ENCODE measurements around the gene MATN1.

Gene MATN1

DNA sequence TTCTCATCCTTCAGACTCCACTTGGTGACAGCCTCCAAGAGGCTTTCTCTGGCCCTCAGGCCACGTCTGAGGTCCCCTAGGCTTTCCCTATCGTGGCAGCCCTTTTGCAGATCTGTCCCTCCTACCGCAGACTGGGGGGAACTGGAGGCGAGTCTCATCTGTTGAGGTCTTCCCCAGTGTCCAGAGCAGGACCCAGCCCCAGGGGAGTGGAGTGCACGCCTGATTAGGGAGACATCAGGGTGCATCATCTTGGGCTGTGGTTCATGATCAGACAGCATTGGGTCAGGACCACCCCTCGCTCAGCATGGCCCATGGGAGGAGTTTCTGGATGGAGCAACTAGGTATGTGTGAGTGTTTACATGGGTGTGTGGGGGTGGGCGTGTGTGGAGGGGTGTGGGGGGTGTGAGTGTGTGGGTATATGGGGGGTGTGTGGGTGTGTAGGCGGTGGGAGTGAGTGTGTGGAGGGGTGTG, 8.5 kb upstream of the MATN1 start:
- no peak for DNase-seq
- H3K36me3 ChIP-seq (ENCODE audit: control insufficient read depth, insufficient read depth, low read length), result peaks cover 46% of the 10 kb centered on the region
- H3K9me3 ChIP-seq (ENCODE audit: control insufficient read depth, low read length), result no peaks in the 10 kb centered on the region
- H3K4me3 ChIP-seq (ENCODE audit: insufficient read depth, low read depth, low read length, poor library complexity, severe bottlenecking), result no peak overlapping the region
- no peaks in the 10 kb centered on the region for H3K4me1 ChIP-seq (ENCODE audit: control insufficient read depth, insufficient read depth, low read length, poor library complexity, severe bottlenecking)
- no peaks in the 10 kb centered on the region for H3K27me3 ChIP-seq (replicated peaks; ENCODE audit: control insufficient read depth, insufficient read depth, low read length, poor library complexity, severe bottlenecking)
- H3K27ac ChIP-seq (ENCODE audit: insufficient read depth, low read length, poor library complexity, severe bottlenecking), result no peak overlapping the region

DNA sequence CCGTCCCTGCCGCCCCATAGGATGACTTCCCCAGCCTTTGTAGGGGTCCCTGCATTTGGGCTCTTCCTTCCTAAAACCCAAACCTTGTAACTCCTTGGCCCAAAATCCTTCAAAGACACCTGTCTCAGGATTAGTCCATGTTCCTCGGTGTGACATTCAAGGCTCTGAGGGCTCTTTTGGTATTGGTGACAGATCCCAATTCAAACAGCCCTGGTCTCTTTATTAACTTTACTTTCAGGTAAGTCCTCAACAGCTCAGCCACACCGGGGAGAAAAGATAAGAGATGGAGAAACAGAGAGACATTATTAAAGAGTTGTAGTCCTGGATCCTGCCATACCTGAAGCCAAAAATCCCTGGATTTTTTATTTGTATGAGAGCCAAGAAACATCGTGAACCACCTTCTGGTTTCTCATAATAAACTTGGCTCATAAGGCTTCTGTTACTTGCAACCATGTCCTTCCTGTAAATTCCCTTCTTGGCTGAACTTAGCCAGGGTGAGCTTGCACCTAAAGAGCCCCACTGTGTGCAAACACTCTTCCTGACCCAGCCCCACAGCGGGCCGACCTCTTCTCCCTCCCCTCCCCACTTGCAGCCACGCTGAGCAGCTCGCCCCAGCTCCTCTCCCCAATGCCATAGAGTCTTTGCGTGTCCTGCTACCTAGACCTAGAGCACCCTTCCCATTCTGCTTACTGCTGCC, 7.9 kb upstream of the MATN1 start:
- no peak for DNase-seq
- Histone ChIP-seq H3K9me3 (ENCODE audit: control insufficient read depth, low read length) (no peaks in the 10 kb centered on the region), H3K27ac (ENCODE audit: insufficient read depth, low read length, poor library complexity, severe bottlenecking) (no peak overlapping the region), H3K4me3 (ENCODE audit: insufficient read depth, low read depth, low read length, poor library complexity, severe bottlenecking) (no peak overlapping the region), H3K4me1 (ENCODE audit: control insufficient read depth, insufficient read depth, low read length, poor library complexity, severe bottlenecking) (no peaks in the 10 kb centered on the region), H3K36me3 (ENCODE audit: control insufficient read depth, insufficient read depth, low read length) (peaks cover 40% of the 10 kb centered on the region), H3K27me3 (replicated peaks; ENCODE audit: control insufficient read depth, insufficient read depth, low read length, poor library complexity, severe bottlenecking) (no peaks in the 10 kb centered on the region)

DNA sequence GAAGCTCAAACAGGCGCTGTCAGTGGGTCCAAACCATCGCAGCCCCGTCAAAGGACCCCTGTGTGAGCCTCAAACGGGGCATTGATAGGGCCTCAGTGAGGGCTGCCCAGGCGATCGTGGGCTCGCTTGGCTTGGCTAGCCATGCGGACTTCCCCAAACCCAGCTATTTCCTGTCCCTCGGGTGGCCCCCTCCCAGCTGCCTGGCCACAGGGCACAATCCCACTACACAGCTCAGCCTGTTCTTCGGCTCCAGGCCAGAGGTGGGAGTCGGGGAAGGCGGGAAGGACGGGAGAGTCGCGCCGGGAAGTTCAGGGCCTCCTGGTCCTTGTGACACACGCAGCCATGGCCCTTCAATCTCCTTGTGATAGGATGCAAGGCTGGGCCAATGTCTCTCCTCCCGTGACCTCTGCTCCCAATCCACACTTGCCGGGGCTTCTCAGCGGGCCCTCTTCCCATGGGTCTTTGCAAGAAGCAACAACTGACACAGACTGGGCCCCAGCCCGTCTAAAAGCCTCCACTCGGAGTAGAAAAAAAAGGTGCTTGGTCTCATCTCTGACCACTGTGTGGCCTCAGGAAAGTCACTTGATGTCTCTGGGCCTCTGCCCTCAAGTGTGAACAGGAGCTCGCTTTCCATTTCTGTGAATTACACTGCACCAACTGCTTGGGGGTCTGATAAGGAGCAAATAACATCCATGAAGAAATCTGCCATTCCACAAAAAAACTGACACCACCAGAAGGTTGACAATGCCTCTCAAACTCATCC, 7.1 kb upstream of the MATN1 start:
- H3K4me1 ChIP-seq (ENCODE audit: control insufficient read depth, insufficient read depth, low read length, poor library complexity, severe bottlenecking), result no peaks in the 10 kb centered on the region

DNA sequence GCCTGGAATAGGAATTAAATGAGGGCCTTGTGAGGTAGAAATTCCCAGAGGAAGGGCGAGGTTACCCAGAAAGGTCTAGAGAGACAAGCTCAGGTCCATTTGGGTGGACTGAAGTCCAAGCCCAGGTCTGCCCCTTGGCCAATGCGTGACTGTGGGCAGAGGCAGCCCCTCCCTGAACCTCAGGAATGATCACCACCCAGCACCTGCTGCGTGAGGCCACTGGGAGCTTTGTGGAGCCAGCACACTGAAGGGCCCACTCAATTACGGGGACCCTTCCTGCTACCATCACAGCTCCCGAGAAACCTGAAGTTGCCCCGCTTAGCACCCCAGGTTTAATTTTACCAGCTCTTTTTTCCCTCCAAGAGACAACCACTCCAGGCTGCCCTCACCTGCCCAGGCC, 6.5 kb upstream of the MATN1 start:
- Histone ChIP-seq H3K9me3 (ENCODE audit: control insufficient read depth, low read length) (no peaks in the 10 kb centered on the region), H3K27ac (ENCODE audit: insufficient read depth, low read length, poor library complexity, severe bottlenecking) (no peak overlapping the region), H3K36me3 (ENCODE audit: control insufficient read depth, insufficient read depth, low read length) (peaks cover 37% of the 10 kb centered on the region), H3K4me3 (ENCODE audit: insufficient read depth, low read depth, low read length, poor library complexity, severe bottlenecking) (no peak overlapping the region), H3K4me1 (ENCODE audit: control insufficient read depth, insufficient read depth, low read length, poor library complexity, severe bottlenecking) (no peaks in the 10 kb centered on the region), H3K27me3 (replicated peaks; ENCODE audit: control insufficient read depth, insufficient read depth, low read length, poor library complexity, severe bottlenecking) (no peaks in the 10 kb centered on the region)
- no peak for DNase-seq

More for the DNA sequence above, 7.1 kb upstream of the MATN1 start:
- Histone ChIP-seq H3K27me3 (replicated peaks; ENCODE audit: control insufficient read depth, insufficient read depth, low read length, poor library complexity, severe bottlenecking) (no peaks in the 10 kb centered on the region), H3K4me3 (ENCODE audit: insufficient read depth, low read depth, low read length, poor library complexity, severe bottlenecking) (no peak overlapping the region), H3K27ac (ENCODE audit: insufficient read depth, low read length, poor library complexity, severe bottlenecking) (no peak overlapping the region), H3K36me3 (ENCODE audit: control insufficient read depth, insufficient read depth, low read length) (peaks cover 37% of the 10 kb centered on the region), H3K9me3 (ENCODE audit: control insufficient read depth, low read length) (no peaks in the 10 kb centered on the region)
- DNase-seq, result no peak

DNA sequence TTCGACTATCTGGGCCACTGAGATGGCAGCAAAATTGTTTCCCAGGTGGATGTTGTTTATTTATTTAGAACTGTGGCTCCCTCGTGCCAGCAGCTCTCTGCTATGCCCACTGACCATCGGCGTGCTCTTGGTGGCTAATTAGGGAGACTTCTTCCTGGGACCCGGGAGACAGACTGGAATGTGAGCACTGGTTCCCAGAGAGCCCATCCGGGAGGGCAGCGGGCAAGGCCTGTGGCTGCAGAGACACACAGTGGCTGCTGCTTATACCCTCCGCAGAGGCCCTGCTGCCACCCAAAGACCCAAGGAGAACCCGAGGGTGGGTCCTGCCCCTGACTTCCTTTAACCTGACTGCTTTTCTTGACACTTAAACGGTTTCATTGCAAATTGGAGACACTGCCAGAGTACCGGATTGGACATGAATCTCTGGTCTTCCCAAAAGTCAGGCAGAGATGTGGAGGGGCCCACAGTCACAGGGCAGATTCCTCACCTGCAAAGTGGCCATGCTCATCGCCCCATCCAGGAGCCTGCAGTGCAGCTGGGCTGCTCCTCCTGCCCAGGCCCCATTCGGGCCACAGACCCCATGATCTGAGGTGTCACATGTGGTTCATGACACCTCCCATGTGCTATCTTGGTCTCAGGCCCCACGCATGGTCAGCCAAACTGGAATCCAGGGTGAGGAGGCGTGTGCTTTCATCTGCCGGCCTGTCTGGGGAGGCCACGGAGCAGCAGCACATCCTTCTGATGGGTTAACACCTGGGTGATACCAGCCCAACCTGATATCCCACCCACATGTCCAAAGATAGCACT, 5.7 kb upstream of the MATN1 start:
- Histone ChIP-seq H3K4me1 (ENCODE audit: control insufficient read depth, insufficient read depth, low read length, poor library complexity, severe bottlenecking) (no peaks in the 10 kb centered on the region), H3K36me3 (ENCODE audit: control insufficient read depth, insufficient read depth, low read length) (peaks cover 35% of the 10 kb centered on the region), H3K27ac (ENCODE audit: insufficient read depth, low read length, poor library complexity, severe bottlenecking) (no peak overlapping the region), H3K27me3 (replicated peaks; ENCODE audit: control insufficient read depth, insufficient read depth, low read length, poor library complexity, severe bottlenecking) (no peaks in the 10 kb centered on the region), H3K9me3 (ENCODE audit: control insufficient read depth, low read length) (no peaks in the 10 kb centered on the region), H3K4me3 (ENCODE audit: insufficient read depth, low read depth, low read length, poor library complexity, severe bottlenecking) (no peak overlapping the region)
- DNase-seq, result no peak

DNA sequence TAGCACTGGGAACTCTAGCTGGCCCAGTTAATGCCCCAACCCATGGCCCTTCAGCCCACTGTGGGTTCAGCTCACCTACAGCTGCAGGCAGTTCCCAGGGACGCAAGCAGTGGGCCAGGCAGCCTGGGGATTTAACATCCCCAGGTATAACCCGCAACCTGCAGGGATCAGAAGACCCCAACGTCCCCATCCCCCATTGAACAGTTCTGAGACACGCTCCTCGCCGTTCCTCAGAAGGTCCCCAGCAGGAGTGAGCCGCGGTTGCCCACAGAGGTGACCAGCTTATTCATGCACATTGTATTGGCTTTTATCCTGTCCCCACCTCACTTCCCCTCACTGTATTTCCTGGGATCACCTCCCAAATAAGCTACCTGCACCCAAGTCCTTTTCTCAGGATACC, 5.0 kb upstream of the MATN1 start:
- Histone ChIP-seq H3K4me1 (ENCODE audit: control insufficient read depth, insufficient read depth, low read length, poor library complexity, severe bottlenecking) (no peaks in the 10 kb centered on the region), H3K4me3 (ENCODE audit: insufficient read depth, low read depth, low read length, poor library complexity, severe bottlenecking) (no peak overlapping the region), H3K36me3 (ENCODE audit: control insufficient read depth, insufficient read depth, low read length) (peaks cover 28% of the 10 kb centered on the region), H3K27ac (ENCODE audit: insufficient read depth, low read length, poor library complexity, severe bottlenecking) (no peak overlapping the region), H3K9me3 (ENCODE audit: control insufficient read depth, low read length) (no peaks in the 10 kb centered on the region), H3K27me3 (replicated peaks; ENCODE audit: control insufficient read depth, insufficient read depth, low read length, poor library complexity, severe bottlenecking) (no peaks in the 10 kb centered on the region)
- DNase-seq, result no peak

DNA sequence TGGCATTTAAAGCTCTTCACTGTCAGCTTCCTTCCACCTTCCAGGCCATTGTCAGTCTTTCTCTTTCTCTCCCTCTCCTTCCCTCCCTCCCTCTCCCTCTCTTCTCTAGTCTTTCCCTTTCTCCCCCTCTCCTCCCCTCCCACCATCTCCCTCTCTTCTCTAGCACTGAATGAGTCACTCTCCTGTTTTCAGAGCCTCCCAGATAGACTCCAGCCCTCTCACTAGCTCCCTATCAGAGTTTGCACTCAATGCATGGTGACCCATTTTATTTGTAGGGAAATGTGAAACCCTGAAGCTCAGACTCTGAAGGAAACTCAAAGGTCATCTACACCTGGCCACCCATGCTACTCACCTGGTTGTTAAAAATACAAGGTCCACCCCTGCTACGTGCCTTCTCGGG, 4.4 kb upstream of the MATN1 start:
- Histone ChIP-seq H3K4me1 (ENCODE audit: control insufficient read depth, insufficient read depth, low read length, poor library complexity, severe bottlenecking) (no peaks in the 10 kb centered on the region), H3K4me3 (ENCODE audit: insufficient read depth, low read depth, low read length, poor library complexity, severe bottlenecking) (no peak overlapping the region), H3K36me3 (ENCODE audit: control insufficient read depth, insufficient read depth, low read length) (peaks cover 24% of the 10 kb centered on the region), H3K27ac (ENCODE audit: insufficient read depth, low read length, poor library complexity, severe bottlenecking) (no peak overlapping the region), H3K9me3 (ENCODE audit: control insufficient read depth, low read length) (no peaks in the 10 kb centered on the region), H3K27me3 (replicated peaks; ENCODE audit: control insufficient read depth, insufficient read depth, low read length, poor library complexity, severe bottlenecking) (no peaks in the 10 kb centered on the region)
- DNase-seq, result no peak

DNA sequence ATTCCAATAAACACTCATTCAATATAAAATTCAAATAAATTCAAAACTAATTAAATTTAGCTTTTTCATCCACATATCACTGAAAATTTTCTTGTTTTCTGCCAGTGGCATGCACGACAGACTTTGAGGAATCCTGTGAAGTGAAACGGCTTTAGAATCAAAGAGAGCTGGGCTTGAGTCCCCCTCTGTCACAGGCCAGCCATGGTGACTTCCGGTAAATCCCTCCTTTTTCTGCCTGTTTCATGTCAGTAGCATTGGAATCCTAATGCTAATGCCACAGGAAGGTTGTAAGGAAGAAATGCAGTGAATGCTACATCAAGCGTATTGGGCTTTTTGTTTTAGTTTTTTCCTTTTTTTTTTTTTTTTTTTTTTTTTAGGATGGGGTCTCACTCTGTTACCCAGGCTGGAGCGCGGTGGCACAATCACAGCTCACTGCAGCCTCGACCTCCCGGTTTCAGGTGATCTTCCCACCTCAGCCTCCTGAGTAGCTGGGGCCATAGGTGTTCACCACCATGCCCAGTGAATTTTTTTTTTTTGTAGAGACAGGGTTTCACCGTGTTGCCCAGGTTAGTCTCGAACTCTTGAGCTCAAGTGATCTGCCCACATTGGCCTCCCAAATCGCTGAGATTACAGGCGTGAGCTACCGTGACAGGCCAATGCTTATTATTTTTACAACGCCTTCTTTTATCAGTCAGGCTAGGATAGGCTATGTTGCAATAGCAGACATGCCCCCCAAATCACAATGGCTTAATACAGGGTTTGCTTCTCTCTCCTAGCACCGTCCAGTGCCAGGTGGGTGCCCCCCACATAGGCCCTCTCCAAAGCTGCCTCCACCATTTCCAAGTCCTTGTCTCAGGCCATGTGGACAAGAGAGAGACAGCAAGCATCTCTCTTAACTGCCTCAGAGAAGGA, 3.6 kb upstream of the MATN1 start:
- Histone ChIP-seq H3K4me1 (ENCODE audit: control insufficient read depth, insufficient read depth, low read length, poor library complexity, severe bottlenecking) (no peaks in the 10 kb centered on the region), H3K4me3 (ENCODE audit: insufficient read depth, low read depth, low read length, poor library complexity, severe bottlenecking) (no peak overlapping the region), H3K27me3 (replicated peaks; ENCODE audit: control insufficient read depth, insufficient read depth, low read length, poor library complexity, severe bottlenecking) (no peaks in the 10 kb centered on the region), H3K9me3 (ENCODE audit: control insufficient read depth, low read length) (no peaks in the 10 kb centered on the region), H3K27ac (ENCODE audit: insufficient read depth, low read length, poor library complexity, severe bottlenecking) (no peak overlapping the region), H3K36me3 (ENCODE audit: control insufficient read depth, insufficient read depth, low read length) (peaks cover 18% of the 10 kb centered on the region)
- DNase-seq, result no peak

DNA sequence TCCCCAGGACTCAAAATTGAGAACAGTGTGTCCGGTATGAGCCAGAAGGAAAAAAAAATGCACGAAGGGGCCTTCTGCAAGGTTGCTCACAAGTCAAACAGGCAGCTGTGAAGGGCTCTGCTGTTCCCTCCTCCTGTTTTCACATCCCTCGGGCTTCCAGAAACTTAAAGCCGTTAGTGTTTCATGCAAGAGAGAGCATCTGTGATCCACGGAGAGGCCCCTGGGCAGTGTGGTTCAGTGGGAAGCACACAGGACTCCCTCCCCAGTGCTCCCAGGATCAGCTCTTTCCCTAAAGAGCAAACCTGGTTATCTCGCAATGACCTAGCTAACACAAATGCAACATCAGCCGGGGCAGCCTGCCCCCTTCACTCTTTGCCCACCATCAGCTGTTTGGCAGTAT, 2.9 kb upstream of the MATN1 start:
- no peaks in the 10 kb centered on the region for H3K4me1 ChIP-seq (ENCODE audit: control insufficient read depth, insufficient read depth, low read length, poor library complexity, severe bottlenecking)
- H3K9me3 ChIP-seq (ENCODE audit: control insufficient read depth, low read length), result no peaks in the 10 kb centered on the region
- H3K27ac ChIP-seq (ENCODE audit: insufficient read depth, low read length, poor library complexity, severe bottlenecking), result no peak overlapping the region
- DNase-seq, result no peak
- H3K36me3 ChIP-seq (ENCODE audit: control insufficient read depth, insufficient read depth, low read length), result peaks cover 18% of the 10 kb centered on the region
- H3K27me3 ChIP-seq (replicated peaks; ENCODE audit: control insufficient read depth, insufficient read depth, low read length, poor library complexity, severe bottlenecking), result no peaks in the 10 kb centered on the region
- H3K4me3 ChIP-seq (ENCODE audit: insufficient read depth, low read depth, low read length, poor library complexity, severe bottlenecking), result no peak overlapping the region
